CD4-positive, alpha-beta T cell (primary cell): Measurements from ENCODE around the gene INO80. TPM values are rescaled to one million over a fixed set of nuclear protein-coding genes. Genes with fewer than 3 reads are reported as not detected.
A peak's percentile ranks its signal among the peaks of the same experiment; 100 is the strongest.

ENCODE experiments used
- ATAC-seq: fragments of 200-7000 bp; cut with Tn5 transposase; one replicate; pipeline ENCODE4 v1.10.0; 2022; ENCODE audit warnings: mild to moderate bottlenecking; ENCODE audit not compliant: poor library complexity
- CTCF ChIA-PET: fragments of 350-600 bp; sonication (Branson Sonifier 250); formaldehyde crosslinking; loops from one replicate; lab custom pipeline; 2021; ENCODE audit warnings: antibody characterized with exemption, inconsistent platforms; lab: Charles Lee
- POLR2A ChIA-PET: fragments of 350-600 bp; sonication (Branson Sonifier 250); formaldehyde crosslinking; loops from one replicate; lab custom pipeline; 2021; ENCODE audit warnings: antibody characterized with exemption, inconsistent platforms; lab: Charles Lee
- DNase-seq, 14 experiments: peaks; one replicate each; pipeline ENCODE4 v3.0.0-alpha.2; 2013 to 2020; ENCODE audit warnings: mixed read lengths in 2 of 14
- H3K27ac ChIP-seq, 2 donors: one replicate each; pipeline versions ENCODE4 v1.5.1 to v1.7.0; 2013; ENCODE audit warnings: low read length in 2 of 2, low read depth in 1 of 2, mild to moderate bottlenecking in 1 of 2
- H3K27me3 ChIP-seq, 2 experiments: 1 replicate in 1 of 2; 2 replicates in 1 of 2; pipeline versions ENCODE4 v1.6.1 to v1.7.0; 2013; ENCODE audit warnings: low read length in 2 of 2, control low read depth in 1 of 2, mild to moderate bottlenecking in 1 of 2, moderate library complexity in 1 of 2; ENCODE audit not compliant: insufficient read depth in 2 of 2, control insufficient read depth in 1 of 2
- H3K36me3 ChIP-seq: one replicate; pipeline ENCODE4 v1.6.1; 2013; ENCODE audit warnings: low read length, control low read depth; ENCODE audit not compliant: insufficient read depth
- H3K4me1 ChIP-seq: one replicate; pipeline ENCODE4 v1.6.1; 2013; ENCODE audit warnings: low read length, control low read depth; ENCODE audit not compliant: insufficient read depth
- H3K4me3 ChIP-seq: one replicate; pipeline ENCODE4 v1.5.1; 2013; ENCODE audit warnings: mild to moderate bottlenecking, low read length, moderate library complexity
- H3K9me3 ChIP-seq, 2 experiments: 1 replicate in 1 of 2; 2 replicates in 1 of 2; pipeline versions ENCODE4 v1.6.1 to v1.7.0; 2013; ENCODE audit warnings: low read length in 2 of 2, mild to moderate bottlenecking in 2 of 2, control low read depth in 1 of 2, moderate library complexity in 1 of 2; ENCODE audit not compliant: control insufficient read depth in 1 of 2, insufficient read depth in 1 of 2
- H3K27ac Mint-ChIP-seq: one replicate; pipeline ENCODE4 v1.8.0; 2020; ENCODE audit warnings: mixed read lengths
- H3K27me3 Mint-ChIP-seq: one replicate; pipeline ENCODE4 v1.8.0; 2021; ENCODE audit warnings: mixed read lengths
- H3K36me3 Mint-ChIP-seq: one replicate; pipeline ENCODE4 v1.8.0; 2021; ENCODE audit warnings: low read depth, mixed read lengths
- H3K4me1 Mint-ChIP-seq: one replicate; pipeline ENCODE4 v1.8.0; 2021; ENCODE audit warnings: low read depth, mixed read lengths
- H3K4me3 Mint-ChIP-seq: one replicate; pipeline ENCODE4 v1.8.0; 2020; ENCODE audit warnings: mild to moderate bottlenecking, mixed read lengths
- H3K9me3 Mint-ChIP-seq: one replicate; pipeline ENCODE4 v1.8.0; 2020; ENCODE audit warnings: mixed read lengths
- CTCF ChIP-seq: fragments of 200-600 bp; IDR thresholded peaks from one replicate; pipeline ENCODE4 v1.8.0; 2022; ENCODE audit warnings: antibody characterized with exemption, mild to moderate bottlenecking
- intact Hi-C, 2 experiments: fragments of 100-400 bp; cut with DNase I in 1 of 2; cut with micrococcal nuclease in 1 of 2; formaldehyde crosslinking; loops; one replicate each; pipeline versions ENCODE4 v1.15.1 to v1.9.0; 2023 to 2025; cut with DNase I, micrococcal nuclease
- total RNA-seq, 174 experiments: library from RNA in 2 of 174; stranded (reverse) in 2 of 174; gene quantifications; one replicate each; pipeline ENCODE4 v1.2.3 and lab custom pipeline; 2021 to 2026

Gene INO80
- total RNA-seq, 2 experiments from 2014 or later = 20.3 to 22.9 TPM

DNA sequence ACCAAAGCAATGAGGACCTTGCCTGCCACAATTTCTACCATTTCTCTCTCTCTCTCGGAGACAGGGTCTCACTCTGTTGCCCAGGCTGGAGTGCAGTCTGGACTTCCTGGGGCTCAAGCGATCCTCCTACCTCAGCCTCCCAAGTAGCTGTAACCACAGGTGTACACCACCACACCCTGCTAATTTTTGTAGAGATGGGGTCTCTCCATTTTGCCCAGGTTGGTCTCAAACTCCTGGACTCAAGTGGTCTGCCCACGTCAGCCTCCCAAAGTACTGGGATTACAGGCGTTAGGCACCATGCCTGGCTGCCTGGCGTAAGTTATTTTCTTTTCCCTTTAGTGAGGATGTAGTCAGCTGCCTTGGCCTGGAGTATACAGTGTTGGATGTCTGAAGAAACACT is 37.7 kb upstream of the INO80 start:
- ChIA-PET CTCF (no interaction called here), POLR2A (no interaction called here)
- intact Hi-C loops = no loop called here
- H3K9me3 ChIP-seq = no peaks in the 10 kb centered on the region
- no peak for TF ChIP-seq CTCF
- no peak overlapping the region for H3K4me3 ChIP-seq
- DNase-seq (no peak), ATAC-seq (no peak)
- H3K27me3 ChIP-seq = no peaks in the 10 kb centered on the region
- no peaks in the 10 kb centered on the region for H3K36me3 ChIP-seq
- H3K4me1 Mint-ChIP-seq = peaks cover 12% of the 10 kb centered on the region
- no peaks in the 10 kb centered on the region for H3K36me3 Mint-ChIP-seq
- no peaks in the 10 kb centered on the region for H3K9me3 Mint-ChIP-seq
- no peak overlapping the region for H3K27ac ChIP-seq
- no peak overlapping the region for H3K27ac Mint-ChIP-seq
- no peak overlapping the region for H3K4me3 Mint-ChIP-seq
- peaks cover 9% of the 10 kb centered on the region for H3K4me1 ChIP-seq
- H3K27me3 Mint-ChIP-seq = no peaks in the 10 kb centered on the region

GRCh38 chr15:41151451-41152005 is 35.4 kb upstream of the INO80 start:
- ChIA-PET POLR2A (interaction anchor here (0.6 kb wide), 1 partner anchor 68 kb away, joined by 3 read pairs; no protein-coding TSS in a partner anchor), CTCF (no interaction called here)
- H3K4me3 ChIP-seq = no peak overlapping the region
- DNase-seq (no peak), ATAC-seq (no peak)
- peaks cover 9% of the 10 kb centered on the region for H3K4me1 ChIP-seq
- H3K9me3 ChIP-seq = no peaks in the 10 kb centered on the region
- no peaks in the 10 kb centered on the region for H3K36me3 Mint-ChIP-seq
- TF ChIP-seq CTCF = no peak
- H3K27ac Mint-ChIP-seq = no peak overlapping the region
- H3K9me3 Mint-ChIP-seq = no peaks in the 10 kb centered on the region
- no peaks in the 10 kb centered on the region for H3K36me3 ChIP-seq
- H3K27ac ChIP-seq = no peak overlapping the region
- no peaks in the 10 kb centered on the region for H3K27me3 ChIP-seq
- H3K4me3 Mint-ChIP-seq = no peak overlapping the region
- H3K27me3 Mint-ChIP-seq = no peaks in the 10 kb centered on the region
- peaks cover 12% of the 10 kb centered on the region for H3K4me1 Mint-ChIP-seq
- intact Hi-C loops = no loop called here

DNA sequence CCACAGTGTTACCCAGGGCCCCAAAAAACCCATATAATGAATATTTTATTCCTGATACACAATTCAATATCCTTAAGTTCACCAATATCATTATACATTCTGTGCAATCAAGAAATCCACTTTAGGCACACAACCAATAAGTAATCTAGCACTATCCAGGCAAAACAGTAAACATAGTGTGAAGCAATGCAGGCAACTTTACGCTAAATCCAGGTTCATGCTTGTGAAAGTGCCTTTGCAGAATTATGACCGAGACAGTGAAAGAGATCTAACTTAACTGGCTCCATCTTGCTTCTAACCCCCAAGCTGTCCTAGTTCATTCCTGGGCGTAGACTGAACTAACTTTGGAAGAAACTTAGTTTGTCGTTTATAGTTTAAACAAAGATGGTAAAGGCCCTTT is 34.2 kb upstream of the INO80 start:
- peaks cover 12% of the 10 kb centered on the region for H3K4me1 Mint-ChIP-seq
- no peaks in the 10 kb centered on the region for H3K27me3 ChIP-seq
- H3K27me3 Mint-ChIP-seq = no peaks in the 10 kb centered on the region
- intact Hi-C loops = no loop called here
- peaks cover 9% of the 10 kb centered on the region for H3K4me1 ChIP-seq
- ChIA-PET CTCF (no interaction called here), POLR2A (interaction anchor here (1.9 kb wide), 1 partner anchor 34 kb away, joined by 3 read pairs; the partner anchor contains the start of gene INO80)
- H3K4me3 Mint-ChIP-seq = no peak overlapping the region
- TF ChIP-seq CTCF = no peak
- no peaks in the 10 kb centered on the region for H3K36me3 Mint-ChIP-seq
- no peak overlapping the region for H3K4me3 ChIP-seq
- H3K36me3 ChIP-seq = no peaks in the 10 kb centered on the region
- no peak for DNase-seq
- ATAC-seq = no peak
- no peaks in the 10 kb centered on the region for H3K9me3 ChIP-seq
- no peaks in the 10 kb centered on the region for H3K9me3 Mint-ChIP-seq
- no peak overlapping the region for H3K27ac ChIP-seq
- H3K27ac Mint-ChIP-seq = peak overlapping the region; percentile 53
